ENCODE results near the gene MAP3K1.

MAP3K1 gene

GRCh38 chr5:56827924-56828323 is 12.6 kb downstream of the MAP3K1 start (continued):
- no peak for TF ChIP-seq ZNF530 (tag by site-specific recombination; IDR thresholded peaks at IDR 0.05; ENCODE audit: low read depth)
- no peak for TF ChIP-seq ZBTB21 (tag by site-specific recombination; IDR thresholded peaks at IDR 0.05)
- TF ChIP-seq EGR2 (tag by site-specific recombination; IDR thresholded peaks at IDR 0.05; ENCODE audit: low read depth), result no peak
- no peak for TF ChIP-seq ZNF621 (tag by site-specific recombination; IDR thresholded peaks at IDR 0.05)
- no peak for TF ChIP-seq ZBTB20 (tag by site-specific recombination; IDR thresholded peaks at IDR 0.05)
- TF ChIP-seq ZNF571 (tag by site-specific recombination; IDR thresholded peaks at IDR 0.05), result no peak
- TF ChIP-seq ZFHX2 (tag by site-specific recombination; conservative IDR thresholded peaks at IDR 0.05), result no peak
- TF ChIP-seq SETDB1 (IDR thresholded peaks at IDR 0.05; ENCODE audit: insufficient read length, low read length), result no peak
- no peak for TF ChIP-seq ZNF391 (tag by site-specific recombination; IDR thresholded peaks at IDR 0.05; ENCODE audit: borderline replicate concordance, low read depth)
- TF ChIP-seq ZNF626 (tag by site-specific recombination; IDR thresholded peaks at IDR 0.05), result no peak

DNA sequence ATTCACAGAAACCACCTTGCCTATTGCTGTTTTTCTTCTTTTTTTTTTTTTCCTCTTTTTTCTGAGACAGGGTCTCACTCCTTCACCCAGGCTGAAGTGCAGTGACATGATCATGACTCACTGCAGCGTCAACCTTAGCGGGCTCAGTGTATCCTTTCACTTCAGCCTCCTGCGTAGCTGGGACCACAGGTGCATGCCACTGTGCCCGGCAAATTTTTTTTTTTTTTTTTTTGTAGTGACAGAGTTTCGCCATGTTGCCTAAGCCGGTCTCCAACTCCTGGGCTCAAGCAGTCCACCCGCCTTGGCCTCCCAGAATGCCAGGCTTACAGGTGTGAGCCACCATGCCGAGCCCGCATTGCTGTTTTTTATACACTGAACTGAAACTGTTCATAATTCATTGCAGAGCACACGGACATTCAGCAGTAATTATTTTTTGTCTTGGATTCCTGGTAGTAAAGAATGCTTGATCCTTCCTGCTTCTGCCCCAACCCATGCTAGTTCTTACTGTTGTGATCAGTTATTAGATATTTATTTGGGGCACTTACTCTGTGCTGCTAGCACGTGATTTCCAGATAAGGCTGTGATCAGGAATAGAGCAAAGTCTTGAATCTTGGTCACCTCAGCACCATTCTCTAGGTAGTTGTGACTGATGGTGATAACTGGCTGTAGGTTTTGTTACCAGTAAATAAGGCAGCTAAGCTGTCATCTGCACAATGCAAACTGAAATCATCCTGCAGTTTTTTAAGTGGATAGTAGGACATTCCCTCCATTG is 14.0 kb downstream of the MAP3K1 start:
- H3K36me3 ChIP-seq (ENCODE audit: control insufficient read depth in 2 of 2, insufficient read depth in 1 of 2, low read length in 2 of 2), result no peaks in the 10 kb centered on the region
- peak overlapping the region; percentile 19 for H3K4me3 ChIP-seq (ENCODE audit: low read depth, low read length)
- CTCF ChIA-PET, result interaction anchor here (0.7 kb wide), 1 partner anchor 562 kb away, joined by 6 read pairs; no protein-coding TSS in a partner anchor
- H3K27ac ChIP-seq (ENCODE audit: extremely low read depth, low read depth, low read length), result no peak overlapping the region; the same call in 1 of the 2 replicates
- no peaks in the 10 kb centered on the region for H3K9me3 ChIP-seq (ENCODE audit: control insufficient read depth, insufficient read depth, low read depth, low read length)
- H3K4me1 ChIP-seq (ENCODE audit: control insufficient read depth, insufficient read depth, low read length), result peaks cover 58% of the 10 kb centered on the region
- POLR2A ChIA-PET, result no interaction called here
- TF ChIP-seq ZNF433 (tag by site-specific recombination; IDR thresholded peaks at IDR 0.05; ENCODE audit: low read depth) (no peak), GLI2 (tag by site-specific recombination; IDR thresholded peaks at IDR 0.05; ENCODE audit: borderline replicate concordance, low read depth) (no peak), PRDM6 (tag by site-specific recombination; IDR thresholded peaks at IDR 0.05) (0 out of 2 replicates have a peak, but pooled peaks have one; percentile 13), KLF1 (tag by site-specific recombination; IDR thresholded peaks at IDR 0.05) (no peak), ZNF521 (tag by site-specific recombination; IDR thresholded peaks at IDR 0.05) (no peak), SALL2 (tag by site-specific recombination; IDR thresholded peaks at IDR 0.05; ENCODE audit: borderline replicate concordance) (no peak), ZNF792 (tag by site-specific recombination; IDR thresholded peaks at IDR 0.05) (no peak), ZEB2 (tag by site-specific recombination; IDR thresholded peaks at IDR 0.05) (peak; percentile 34; the same call in 1 of the 2 replicates), ZNF239 (tag by site-specific recombination; IDR thresholded peaks at IDR 0.05) (no peak), ZNF629 (tag by site-specific recombination; IDR thresholded peaks at IDR 0.05) (peak; percentile 80), ZNF654 (tag by site-specific recombination; IDR thresholded peaks at IDR 0.05; ENCODE audit: low read depth) (no peak), ZSCAN30 (tag by site-specific recombination; IDR thresholded peaks at IDR 0.05) (no peak), ZNF404 (tag by site-specific recombination; IDR thresholded peaks at IDR 0.05) (no peak), ZNF600 (tag by site-specific recombination; IDR thresholded peaks at IDR 0.05) (peak; percentile 50; the same call in 1 of the 2 replicates), ZNF561 (tag by site-specific recombination; IDR thresholded peaks at IDR 0.05; ENCODE audit: borderline replicate concordance) (no peak), ZNF501 (tag by site-specific recombination; IDR thresholded peaks at IDR 0.05) (no peak), ZNF571 (tag by site-specific recombination; IDR thresholded peaks at IDR 0.05) (no peak), ZFHX2 (tag by site-specific recombination; conservative IDR thresholded peaks at IDR 0.05) (no peak), ZBTB21 (tag by site-specific recombination; IDR thresholded peaks at IDR 0.05) (0 out of 2 replicates have a peak, but pooled peaks have one; percentile 43), ZNF514 (tag by site-specific recombination; IDR thresholded peaks at IDR 0.05) (no peak), ZIC2 (tag by site-specific recombination; IDR thresholded peaks at IDR 0.05) (0 out of 2 replicates have a peak, but pooled peaks have one; percentile 19)
- TF ChIP-seq, protein P1, sequence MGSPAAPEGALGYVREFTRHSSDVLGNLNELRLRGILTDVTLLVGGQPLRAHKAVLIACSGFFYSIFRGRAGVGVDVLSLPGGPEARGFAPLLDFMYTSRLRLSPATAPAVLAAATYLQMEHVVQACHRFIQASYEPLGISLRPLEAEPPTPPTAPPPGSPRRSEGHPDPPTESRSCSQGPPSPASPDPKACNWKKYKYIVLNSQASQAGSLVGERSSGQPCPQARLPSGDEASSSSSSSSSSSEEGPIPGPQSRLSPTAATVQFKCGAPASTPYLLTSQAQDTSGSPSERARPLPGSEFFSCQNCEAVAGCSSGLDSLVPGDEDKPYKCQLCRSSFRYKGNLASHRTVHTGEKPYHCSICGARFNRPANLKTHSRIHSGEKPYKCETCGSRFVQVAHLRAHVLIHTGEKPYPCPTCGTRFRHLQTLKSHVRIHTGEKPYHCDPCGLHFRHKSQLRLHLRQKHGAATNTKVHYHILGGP (tag by site-specific recombination; IDR thresholded peaks at IDR 0.05), result no peak
- TF ChIP-seq, protein P2, sequence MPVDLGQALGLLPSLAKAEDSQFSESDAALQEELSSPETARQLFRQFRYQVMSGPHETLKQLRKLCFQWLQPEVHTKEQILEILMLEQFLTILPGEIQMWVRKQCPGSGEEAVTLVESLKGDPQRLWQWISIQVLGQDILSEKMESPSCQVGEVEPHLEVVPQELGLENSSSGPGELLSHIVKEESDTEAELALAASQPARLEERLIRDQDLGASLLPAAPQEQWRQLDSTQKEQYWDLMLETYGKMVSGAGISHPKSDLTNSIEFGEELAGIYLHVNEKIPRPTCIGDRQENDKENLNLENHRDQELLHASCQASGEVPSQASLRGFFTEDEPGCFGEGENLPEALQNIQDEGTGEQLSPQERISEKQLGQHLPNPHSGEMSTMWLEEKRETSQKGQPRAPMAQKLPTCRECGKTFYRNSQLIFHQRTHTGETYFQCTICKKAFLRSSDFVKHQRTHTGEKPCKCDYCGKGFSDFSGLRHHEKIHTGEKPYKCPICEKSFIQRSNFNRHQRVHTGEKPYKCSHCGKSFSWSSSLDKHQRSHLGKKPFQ (tag by site-specific recombination; IDR thresholded peaks at IDR 0.05), result peak; percentile 39; the same call in 1 of the 2 replicates
- TF ChIP-seq, protein P3, sequence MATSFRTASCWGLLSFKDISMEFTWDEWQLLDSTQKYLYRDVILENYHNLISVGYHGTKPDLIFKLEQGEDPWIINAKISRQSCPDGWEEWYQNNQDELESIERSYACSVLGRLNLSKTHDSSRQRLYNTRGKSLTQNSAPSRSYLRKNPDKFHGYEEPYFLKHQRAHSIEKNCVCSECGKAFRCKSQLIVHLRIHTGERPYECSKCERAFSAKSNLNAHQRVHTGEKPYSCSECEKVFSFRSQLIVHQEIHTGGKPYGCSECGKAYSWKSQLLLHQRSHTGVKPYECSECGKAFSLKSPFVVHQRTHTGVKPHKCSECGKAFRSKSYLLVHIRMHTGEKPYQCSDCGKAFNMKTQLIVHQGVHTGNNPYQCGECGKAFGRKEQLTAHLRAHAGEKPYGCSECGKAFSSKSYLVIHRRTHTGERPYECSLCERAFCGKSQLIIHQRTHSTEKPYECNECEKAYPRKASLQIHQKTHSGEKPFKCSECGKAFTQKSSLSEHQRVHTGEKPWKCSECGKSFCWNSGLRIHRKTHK (tag by site-specific recombination; IDR thresholded peaks at IDR 0.05), result no peak
